ENCODE data around the gene MEGF11.

- no peak for TF ChIP-seq POLR2AphosphoS5 (IDR thresholded peaks at IDR 0.05)
- TF ChIP-seq CTCF (IDR thresholded peaks at IDR 0.05): no peak
- no peak for TF ChIP-seq POLR2A (IDR thresholded peaks at IDR 0.05)
Measured at GRCh38 chr15:66105286-66106265, 148.0 kb downstream of the MEGF11 start.
